ENCODE measurements around the gene WRAP73. TPM values are rescaled to one million over a fixed set of nuclear protein-coding genes. Genes with fewer than 3 reads are reported as not detected.

The WRAP73 gene
- polyA plus RNA-seq, 1 donor from 2014 or later: 29.7 TPM

- peaks cover 4% of the 10 kb centered on the region for H3K36me3 Mint-ChIP-seq
- peak overlapping the region in 3 of 4 donors; percentile 68 to 91 (median 84) for H3K4me3 Mint-ChIP-seq
- H3K4me1 Mint-ChIP-seq: peaks cover 34 to 50% (median 34%) of the 10 kb centered on the region in 3 donors
- no peaks in the 10 kb centered on the region for H3K9me3 Mint-ChIP-seq
- H3K27ac Mint-ChIP-seq: peak overlapping the region; percentile 80 to 92 (median 90)
- H3K27me3 Mint-ChIP-seq: peaks cover 9% of the 10 kb centered on the region
These were observed 26.9 kb upstream of the WRAP73 start for GRCh38 chr1:3676581-3677470.

- Mint-ChIP-seq H3K9me3 (no peaks in the 10 kb centered on the region), H3K4me1 (peaks cover 30 to 49% (median 33%) of the 10 kb centered on the region in 3 donors), H3K36me3 (peaks cover 4% of the 10 kb centered on the region), H3K27ac (peak overlapping the region in 1 of 3 donors; percentile 46), H3K4me3 (peak overlapping the region in 1 of 4 donors; percentile 32), H3K27me3 (peaks cover 10% of the 10 kb centered on the region)
These were observed 25.5 kb upstream of the WRAP73 start for GRCh38 chr1:3675436-3675835.

DNA sequence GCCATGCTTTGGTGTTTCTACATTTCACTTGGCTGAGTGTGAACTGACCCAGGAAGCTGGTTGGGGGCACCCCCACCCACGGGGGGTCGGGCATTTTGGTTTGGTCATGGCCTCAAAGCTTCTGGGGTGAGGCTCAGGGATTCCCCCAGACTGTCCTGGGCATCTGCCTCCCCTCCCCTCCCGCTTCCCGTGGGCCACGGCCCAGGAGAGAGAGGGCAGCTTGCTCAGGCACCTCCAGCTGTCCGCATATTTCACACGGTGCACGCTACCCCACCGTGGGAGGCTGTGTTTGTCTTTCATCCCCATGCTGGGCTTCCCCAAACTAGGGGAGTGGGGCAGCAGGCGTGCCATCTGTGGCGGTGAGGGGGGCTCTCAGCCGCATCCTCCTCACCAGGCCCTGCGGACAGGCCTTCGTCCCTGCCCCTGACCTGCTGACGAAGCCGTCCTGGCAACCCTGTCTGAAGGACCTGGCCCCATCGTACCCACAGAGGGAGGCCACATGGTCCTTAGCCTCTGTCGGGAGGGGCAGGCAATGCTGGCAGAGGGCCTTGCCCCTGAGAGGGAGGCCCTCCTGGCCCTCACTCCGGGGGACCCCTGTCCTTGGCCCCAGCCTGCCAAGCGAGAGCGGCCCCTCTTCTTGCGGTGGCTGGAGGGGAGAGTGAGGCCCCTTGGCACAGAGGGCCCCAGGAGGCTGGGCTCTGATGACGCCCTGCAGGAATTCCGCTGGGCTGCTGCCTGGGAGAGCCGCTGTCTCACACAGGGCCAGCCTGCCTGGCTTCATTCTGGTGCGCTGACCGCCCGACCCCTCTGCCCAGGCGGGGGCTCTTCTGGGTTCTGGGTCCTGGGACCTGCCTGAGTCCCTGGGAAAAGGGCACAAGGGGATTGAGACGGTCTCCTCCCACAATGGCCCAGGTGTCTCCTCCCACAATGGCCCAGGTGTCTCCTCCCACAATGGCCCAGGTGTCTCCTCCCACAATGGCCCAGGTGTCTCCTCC is 24.5 kb upstream of the WRAP73 start:
- no peaks in the 10 kb centered on the region for H3K9me3 Mint-ChIP-seq
- H3K27me3 Mint-ChIP-seq: peaks cover 10% of the 10 kb centered on the region
- H3K36me3 Mint-ChIP-seq: peaks cover 4% of the 10 kb centered on the region
- peak overlapping the region in 2 of 3 donors; percentile 73 to 93 for H3K27ac Mint-ChIP-seq
- peak overlapping the region in 1 of 4 donors; percentile 38 for H3K4me3 Mint-ChIP-seq
- H3K4me1 Mint-ChIP-seq: peaks cover 29 to 44% (median 32%) of the 10 kb centered on the region in 3 donors

DNA sequence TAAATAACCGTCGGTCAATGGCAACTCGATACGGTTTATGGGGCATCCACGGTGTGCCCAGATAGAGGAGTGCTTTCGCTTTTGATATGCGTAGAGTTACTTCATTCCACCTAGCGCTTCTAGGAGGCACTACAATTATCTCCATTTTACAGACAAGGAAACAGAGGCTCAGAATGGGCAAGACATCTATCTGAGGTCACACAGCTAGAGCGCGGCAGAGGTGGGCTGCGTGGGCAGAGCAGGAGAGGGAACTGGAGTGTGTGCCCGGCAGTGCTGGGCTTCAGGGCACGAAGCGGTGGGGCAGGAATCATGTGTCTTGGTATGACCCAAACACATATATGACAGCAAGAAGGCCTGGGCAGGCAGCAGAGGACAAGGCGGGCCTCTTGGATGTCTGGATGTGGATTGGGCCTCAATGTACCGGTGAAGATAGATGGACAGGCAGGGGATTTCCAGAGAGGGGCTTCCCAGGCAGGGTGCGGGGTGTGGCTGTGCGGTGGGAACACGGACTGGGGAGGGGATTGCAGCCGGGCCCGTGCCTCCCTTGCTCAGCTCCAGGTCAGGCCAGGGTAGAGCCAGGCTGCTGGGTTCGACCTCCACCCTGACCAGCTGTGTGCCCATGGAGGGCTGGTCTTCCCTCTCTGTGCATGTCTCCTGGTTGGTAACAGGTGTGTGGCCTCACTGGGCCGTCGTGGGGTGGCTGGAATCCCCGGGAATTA is 23.6 kb upstream of the WRAP73 start:
- Mint-ChIP-seq H3K27ac (peak overlapping the region; percentile 73 to 93 (median 73)), H3K9me3 (no peaks in the 10 kb centered on the region), H3K4me3 (peak overlapping the region; percentile 50 to 99 (median 90)), H3K27me3 (peaks cover 10% of the 10 kb centered on the region), H3K36me3 (peaks cover 4% of the 10 kb centered on the region), H3K4me1 (peaks cover 23 to 39% (median 30%) of the 10 kb centered on the region in 3 donors)

DNA sequence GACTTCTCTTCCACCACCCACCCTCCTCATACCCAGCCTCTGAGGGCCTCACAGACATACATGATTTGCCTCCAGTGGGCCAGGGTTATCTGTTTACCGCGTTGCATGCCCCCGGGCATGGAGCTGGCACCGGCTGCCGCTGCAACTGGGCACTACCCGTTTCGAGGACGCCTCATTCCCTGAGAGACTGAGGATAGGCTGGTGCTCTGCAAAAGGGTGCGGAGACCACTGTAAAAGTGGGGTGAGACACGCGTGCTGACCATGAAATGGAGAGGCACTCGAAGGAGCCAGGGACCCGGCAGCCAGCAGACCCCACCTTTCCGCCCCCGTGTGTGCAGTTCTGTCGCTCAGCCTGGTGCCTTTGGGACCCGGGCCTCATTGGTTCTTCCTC is 23.1 kb upstream of the WRAP73 start:
- peak overlapping the region; percentile 73 to 93 (median 73) for H3K27ac Mint-ChIP-seq
- peaks cover 10% of the 10 kb centered on the region for H3K27me3 Mint-ChIP-seq
- no peaks in the 10 kb centered on the region for H3K9me3 Mint-ChIP-seq
- peak overlapping the region; percentile 50 to 99 (median 90) for H3K4me3 Mint-ChIP-seq
- peaks cover 4% of the 10 kb centered on the region for H3K36me3 Mint-ChIP-seq
- peaks cover 25 to 39% (median 33%) of the 10 kb centered on the region in 3 donors for H3K4me1 Mint-ChIP-seq

DNA sequence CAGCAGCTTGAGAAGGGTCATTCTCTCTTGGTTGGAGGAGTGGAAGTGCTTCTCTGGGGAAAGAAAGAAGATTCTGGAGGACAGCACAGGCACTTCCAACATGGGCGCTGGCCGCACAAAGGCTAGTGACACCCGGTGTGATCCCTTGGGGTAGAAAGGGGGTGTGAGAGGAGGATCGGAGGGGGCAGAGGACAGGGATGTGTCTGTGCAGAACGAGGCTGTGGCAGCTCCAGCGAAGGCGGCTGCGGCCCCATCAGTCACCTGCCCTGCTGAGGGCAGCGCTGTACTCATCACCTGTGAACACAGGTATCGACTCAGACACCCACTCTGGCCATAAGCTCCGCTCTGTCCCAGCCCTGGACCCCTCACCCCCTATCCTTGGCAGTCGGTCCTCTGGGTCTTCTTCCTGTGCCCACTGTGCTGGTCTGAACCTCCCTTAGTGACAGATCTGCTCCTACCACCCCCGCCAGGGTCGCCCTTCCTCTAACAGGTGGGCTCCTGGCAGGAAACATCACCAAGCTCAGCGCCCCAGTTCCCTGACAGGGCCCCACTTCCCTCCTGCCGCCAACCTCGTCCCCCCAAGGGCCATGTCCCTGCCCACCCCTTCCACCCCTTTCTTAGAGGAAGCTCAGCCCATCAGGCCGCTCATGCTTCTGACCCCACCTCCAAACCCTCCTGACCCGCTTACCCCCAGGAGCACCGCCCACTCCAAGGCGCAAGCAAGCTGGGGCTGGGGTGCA is 22.5 kb upstream of the WRAP73 start:
- H3K4me1 Mint-ChIP-seq: peaks cover 20 to 35% (median 30%) of the 10 kb centered on the region in 3 donors
- no peaks in the 10 kb centered on the region for H3K9me3 Mint-ChIP-seq

GRCh38 chr1:3671371-3672180 is 21.7 kb upstream of the WRAP73 start:
- H3K4me1 Mint-ChIP-seq: peaks cover 20 to 36% (median 32%) of the 10 kb centered on the region in 3 donors
- no peaks in the 10 kb centered on the region for H3K9me3 Mint-ChIP-seq
- peaks cover 7% of the 10 kb centered on the region for H3K27me3 Mint-ChIP-seq
- peak overlapping the region; percentile 16 to 99 (median 54) for H3K4me3 Mint-ChIP-seq
- peaks cover 4% of the 10 kb centered on the region for H3K36me3 Mint-ChIP-seq
- peak overlapping the region in 1 of 3 donors; percentile 73 for H3K27ac Mint-ChIP-seq

More for the DNA sequence above, 22.5 kb upstream of the WRAP73 start:
- peaks cover 7% of the 10 kb centered on the region for H3K27me3 Mint-ChIP-seq
- peak overlapping the region; percentile 73 to 93 (median 73) for H3K27ac Mint-ChIP-seq
- peaks cover 4% of the 10 kb centered on the region for H3K36me3 Mint-ChIP-seq
- peak overlapping the region; percentile 50 to 99 (median 90) for H3K4me3 Mint-ChIP-seq

DNA sequence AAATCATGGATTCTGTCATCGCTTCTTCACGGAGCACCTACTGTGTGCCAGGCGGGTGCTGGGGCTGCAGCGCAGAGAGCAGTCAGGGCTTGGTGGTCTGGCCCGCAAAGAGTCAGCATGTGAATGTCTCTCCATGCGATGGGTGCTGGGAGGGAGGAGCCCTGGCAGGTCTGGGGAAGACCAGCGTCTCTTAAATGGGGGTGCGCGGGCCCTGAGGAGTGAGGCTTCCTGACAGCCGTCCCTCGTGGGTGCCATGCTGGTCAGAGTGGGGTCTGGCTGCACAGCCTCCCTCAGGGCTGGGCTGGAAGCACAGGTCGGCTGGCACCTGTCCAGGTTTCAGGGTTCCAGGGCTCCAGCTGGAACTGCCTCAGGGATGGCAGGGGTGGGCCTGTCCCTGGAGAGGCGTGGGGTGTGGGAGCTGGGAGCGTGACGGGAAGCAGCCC is 20.9 kb upstream of the WRAP73 start:
- H3K36me3 Mint-ChIP-seq: peaks cover 4% of the 10 kb centered on the region

GRCh38 chr1:3669971-3670431 is 20.1 kb upstream of the WRAP73 start:
- H3K27me3 Mint-ChIP-seq: peaks cover 8% of the 10 kb centered on the region
- peak overlapping the region in 1 of 3 donors; percentile 23 for H3K27ac Mint-ChIP-seq
- H3K4me3 Mint-ChIP-seq: no peak overlapping the region
- H3K36me3 Mint-ChIP-seq: peaks cover 4% of the 10 kb centered on the region
- peaks cover 32 to 40% (median 40%) of the 10 kb centered on the region in 3 donors for H3K4me1 Mint-ChIP-seq
- H3K9me3 Mint-ChIP-seq: no peaks in the 10 kb centered on the region

More for the DNA sequence above, 20.9 kb upstream of the WRAP73 start:
- H3K27me3 Mint-ChIP-seq: peaks cover 8% of the 10 kb centered on the region
- H3K9me3 Mint-ChIP-seq: no peaks in the 10 kb centered on the region
- peaks cover 26 to 40% (median 36%) of the 10 kb centered on the region in 3 donors for H3K4me1 Mint-ChIP-seq
- H3K27ac Mint-ChIP-seq: no peak overlapping the region
- H3K4me3 Mint-ChIP-seq: peak overlapping the region in 1 of 4 donors; percentile 33

DNA sequence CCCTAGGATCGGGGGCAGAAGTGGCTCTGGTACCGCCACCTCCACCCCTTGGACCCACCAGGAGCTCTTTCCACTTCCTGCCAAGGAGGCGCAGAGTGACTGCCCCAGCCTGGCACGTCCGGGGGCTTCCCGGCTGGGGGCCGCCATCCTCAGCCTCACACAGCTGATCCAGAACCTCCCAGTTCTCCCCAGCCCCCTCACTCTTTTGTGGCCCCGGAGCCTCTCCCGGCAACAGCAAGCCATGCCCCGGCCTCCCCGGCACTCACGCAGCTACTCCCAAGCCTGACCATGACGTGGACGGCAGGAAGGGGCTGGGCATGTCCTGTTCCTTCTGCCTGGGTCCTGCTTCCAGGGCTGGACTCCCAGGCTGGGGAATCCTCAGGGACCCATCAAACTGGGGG is 19.5 kb upstream of the WRAP73 start:
- Mint-ChIP-seq H3K4me3 (no peak overlapping the region), H3K27ac (no peak overlapping the region), H3K36me3 (peaks cover 4% of the 10 kb centered on the region), H3K9me3 (no peaks in the 10 kb centered on the region), H3K27me3 (peaks cover 8% of the 10 kb centered on the region), H3K4me1 (peaks cover 37 to 46% (median 46%) of the 10 kb centered on the region in 3 donors)

GRCh38 chr1:3668585-3669300 is 18.8 kb upstream of the WRAP73 start:
- Mint-ChIP-seq H3K4me3 (peak overlapping the region in 1 of 4 donors; percentile 54), H3K9me3 (no peaks in the 10 kb centered on the region), H3K4me1 (peaks cover 37 to 46% (median 46%) of the 10 kb centered on the region in 3 donors), H3K36me3 (peaks cover 4% of the 10 kb centered on the region), H3K27ac (peak overlapping the region; percentile 46 to 84 (median 76)), H3K27me3 (peaks cover 8% of the 10 kb centered on the region)

- Mint-ChIP-seq H3K36me3 (peaks cover under 1% of the 10 kb centered on the region), H3K27ac (peak overlapping the region; percentile 46 to 84 (median 83)), H3K27me3 (peaks cover 4% of the 10 kb centered on the region), H3K4me3 (peak overlapping the region in 3 of 4 donors; percentile 54 to 83 (median 70)), H3K9me3 (no peaks in the 10 kb centered on the region), H3K4me1 (peaks cover 32 to 41% (median 40%) of the 10 kb centered on the region in 3 donors)
These were observed 18.2 kb upstream of the WRAP73 start for GRCh38 chr1:3668148-3668547.
